ENCODE measurements around the gene ALDH1A2.

- no peak for TF ChIP-seq CTCF (conservative IDR thresholded peaks at IDR 0.05 in 1 of 2, IDR thresholded peaks at IDR 0.05 in 1 of 2; ENCODE audit: extremely low read depth in 1 of 2, insufficient read depth in 1 of 2, low read depth in 1 of 2, low read length in 2 of 2)
- TF ChIP-seq EZH2 (IDR thresholded peaks at IDR 0.05; ENCODE audit: borderline replicate concordance, low read length), result no peak
Observed at GRCh38 chr15:57921371-57921770, 144.1 kb downstream of the ALDH1A2 start.

All from mammary epithelial cell (primary cell).